CD4-positive, alpha-beta T cell treated with Interleukin-6 at 100 ng/mL for 8 hours (primary cell): ENCODE measurements around the gene PTER.

Source experiments
- DNase-seq: peaks from one replicate; pipeline ENCODE4 v3.0.0-alpha.2; 2020; ENCODE audit warnings: mixed read lengths, low spot score

Gene PTER

DNA sequence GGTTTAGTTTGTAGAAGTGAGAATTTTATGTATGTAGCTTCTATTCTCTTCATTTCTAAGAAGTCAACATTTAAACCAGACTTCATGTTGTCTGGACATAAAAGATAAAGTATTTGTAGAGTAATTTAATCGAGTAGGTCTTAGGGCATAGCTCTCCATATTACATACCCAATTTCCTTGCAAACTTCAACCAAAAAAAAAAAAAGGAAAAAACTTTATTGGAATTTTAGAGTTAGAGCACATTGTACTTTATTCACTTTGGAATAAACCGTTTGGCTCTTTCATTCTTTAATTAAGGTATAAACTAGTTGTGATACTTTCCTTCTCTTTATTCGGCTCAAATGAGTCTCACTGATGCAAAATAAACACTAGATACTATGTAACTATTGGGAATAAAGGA is 36.0 kb downstream of the PTER start:
- DNase-seq = no peak

GRCh38 chr10:16477757-16478156 is 40.9 kb downstream of the PTER start:
- no peak for DNase-seq

GRCh38 chr10:16478801-16479200 is 42.0 kb downstream of the PTER start:
- no peak for DNase-seq

- no peak for DNase-seq
Observed at GRCh38 chr10:16481052-16481728, 44.4 kb downstream of the PTER start.

DNA sequence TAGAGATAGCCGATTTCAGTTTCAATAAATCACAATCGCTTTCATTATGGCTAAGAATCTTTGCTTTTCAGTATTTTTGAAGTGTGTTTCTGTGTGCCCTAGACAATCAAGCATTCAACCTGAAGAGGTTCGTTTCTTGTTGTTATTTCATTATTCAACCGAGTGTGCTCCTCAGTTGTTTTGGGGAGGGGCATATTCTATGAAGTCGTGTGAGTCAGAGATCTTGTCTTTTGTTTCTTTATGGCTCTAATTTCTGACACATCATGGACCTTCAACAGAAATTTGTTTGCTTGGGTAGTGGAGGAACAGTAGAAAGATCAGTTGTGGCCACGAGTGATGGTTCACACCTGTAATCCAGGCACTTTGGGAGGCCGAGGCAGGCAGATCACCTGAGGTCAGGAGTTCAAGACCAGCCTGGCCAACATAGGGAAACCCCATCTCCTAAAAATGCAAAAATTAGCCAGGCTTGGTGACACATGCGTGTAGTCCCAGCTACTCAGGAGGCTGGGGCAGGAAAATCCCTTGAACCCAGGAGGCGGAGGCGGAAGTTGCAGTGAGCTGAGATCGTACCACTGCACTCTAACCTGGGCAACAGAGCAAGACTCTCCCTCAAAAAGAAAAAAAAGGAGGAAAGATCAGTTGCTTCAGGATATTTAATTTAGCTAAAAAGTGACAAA is 46.6 kb downstream of the PTER start:
- DNase-seq = no peak

- DNase-seq = no peak
Observed at GRCh38 chr10:16490511-16490910, 53.7 kb downstream of the PTER start.

- DNase-seq = no peak
Observed at GRCh38 chr10:16491933-16492332, 55.1 kb downstream of the PTER start.

DNA sequence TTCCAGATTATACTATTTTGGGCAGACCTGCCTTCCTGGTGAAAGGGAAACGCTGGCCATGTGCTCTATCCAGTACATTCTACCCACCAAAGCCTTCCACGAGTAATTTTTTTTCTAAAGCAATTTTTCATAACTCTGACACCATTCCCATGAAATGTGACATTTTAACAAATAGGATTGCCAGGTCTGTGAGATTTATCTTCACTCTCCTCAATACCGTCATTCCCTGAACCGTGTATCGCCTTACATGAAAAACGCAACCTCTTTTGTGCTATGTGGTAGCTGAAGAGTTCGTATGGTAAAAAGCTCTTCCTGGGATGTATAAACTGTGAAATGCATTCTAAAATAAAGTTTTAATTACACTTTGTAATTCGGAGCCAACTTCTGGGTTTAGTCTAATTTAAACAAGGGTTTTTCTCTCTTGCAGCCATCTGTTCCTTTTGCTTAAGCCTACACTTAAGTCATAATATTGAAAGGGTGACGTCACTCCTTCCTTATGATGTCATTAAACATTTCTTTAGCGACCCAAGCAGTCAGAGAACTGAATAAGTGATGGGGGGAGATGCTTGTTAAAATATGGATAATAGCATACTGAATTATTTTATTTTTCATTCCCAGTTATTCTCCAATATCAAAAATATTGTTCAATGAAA is 57.2 kb downstream of the PTER start:
- DNase-seq = no peak

DNA sequence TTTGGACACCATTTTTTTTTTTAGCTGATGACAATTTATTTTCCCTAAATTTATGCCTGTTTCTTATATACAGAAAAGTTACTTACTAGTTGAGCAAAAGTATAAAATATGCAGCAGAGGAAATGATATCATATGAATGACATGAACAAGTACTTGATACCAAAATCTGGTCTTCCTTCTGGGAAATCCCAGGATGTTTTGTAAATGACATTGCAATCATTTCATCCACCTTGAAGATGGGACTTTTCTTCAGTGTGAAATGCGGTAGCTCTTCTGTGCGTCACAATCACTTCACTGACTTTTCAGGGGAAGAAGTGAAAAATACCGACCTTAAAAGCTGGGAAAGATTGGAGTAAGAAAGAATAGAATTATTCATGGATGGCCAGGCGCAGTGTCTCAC is 61.1 kb downstream of the PTER start:
- DNase-seq = no peak

- no peak for DNase-seq
Observed at GRCh38 chr10:16505161-16505560, 68.4 kb downstream of the PTER start.

- DNase-seq = no peak
Observed at GRCh38 chr10:16509996-16510395, 73.2 kb downstream of the PTER start.

DNA sequence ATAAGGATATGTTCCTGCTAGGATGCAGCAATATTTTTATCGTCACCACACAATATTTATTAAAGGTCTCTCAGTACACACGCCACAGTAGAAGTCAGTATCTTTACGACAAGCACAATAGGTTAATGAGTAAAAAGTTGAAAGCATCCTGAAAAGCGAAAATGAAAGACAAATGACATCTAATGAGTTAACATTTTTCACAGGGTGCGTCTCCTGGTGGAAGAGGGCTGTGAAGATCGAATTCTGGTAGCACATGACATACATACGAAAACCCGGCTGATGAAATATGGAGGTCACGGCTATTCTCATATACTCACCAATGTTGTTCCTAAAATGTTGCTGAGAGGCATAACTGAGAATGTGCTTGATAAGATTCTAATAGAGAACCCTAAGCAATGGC is 74.0 kb downstream of the PTER start:
- DNase-seq = no peak

DNA sequence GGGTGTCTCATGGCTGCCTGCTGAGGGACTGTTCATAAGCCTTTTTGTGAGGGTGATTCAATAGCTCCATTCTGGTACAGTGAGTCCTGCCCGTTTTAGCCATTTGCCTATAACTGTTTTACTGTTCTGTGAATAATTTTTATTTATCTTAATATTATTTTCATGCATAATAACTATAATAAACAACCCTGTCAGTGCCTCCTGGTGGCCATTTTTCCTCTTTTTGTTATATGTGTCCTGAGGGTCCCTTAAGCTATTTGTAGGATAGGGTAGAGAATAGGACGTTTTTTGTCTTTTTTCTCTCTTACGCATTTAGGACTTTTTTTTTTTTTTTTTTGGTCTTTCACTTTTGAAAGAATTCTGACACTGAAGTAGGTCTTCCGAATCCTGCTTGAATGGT is 82.0 kb downstream of the PTER start:
- DNase-seq = no peak

DNA sequence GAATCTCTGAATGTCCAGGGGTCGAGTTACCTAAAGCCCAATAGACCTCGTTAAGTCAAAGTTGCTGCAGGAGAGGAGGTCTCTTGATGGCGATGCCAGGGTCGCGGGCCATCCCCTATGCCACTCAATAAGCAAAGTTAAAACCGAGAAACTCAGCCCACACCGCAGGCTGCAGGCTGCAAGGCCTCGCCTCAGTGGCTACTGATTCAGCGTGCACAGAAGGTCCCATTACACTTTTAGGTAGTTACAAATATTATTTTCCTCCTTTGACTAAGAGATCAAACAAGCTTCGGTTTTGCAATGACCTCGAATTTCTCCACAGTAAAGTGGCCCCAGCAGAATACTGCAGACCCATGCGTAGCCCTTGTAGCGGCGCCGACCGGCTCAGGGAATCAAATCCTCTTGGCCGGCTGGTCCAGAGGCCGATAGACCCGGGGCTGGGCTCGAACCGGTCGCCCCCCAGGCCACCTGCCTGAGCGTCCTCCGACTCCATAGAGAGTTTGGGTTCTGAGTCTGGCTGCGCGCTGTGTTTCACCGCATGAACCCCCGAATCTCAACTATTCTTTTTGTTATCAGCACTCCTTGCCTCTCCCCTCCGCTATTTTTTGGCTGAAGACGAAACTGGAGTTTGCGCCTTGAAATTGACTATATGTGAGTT is 82.6 kb downstream of the PTER start:
- no peak for DNase-seq

GRCh38 chr10:16519908-16520861 is 83.4 kb downstream of the PTER start:
- DNase-seq = no peak

- DNase-seq = no peak
Observed at GRCh38 chr10:16520900-16521299, 84.1 kb downstream of the PTER start.

DNA sequence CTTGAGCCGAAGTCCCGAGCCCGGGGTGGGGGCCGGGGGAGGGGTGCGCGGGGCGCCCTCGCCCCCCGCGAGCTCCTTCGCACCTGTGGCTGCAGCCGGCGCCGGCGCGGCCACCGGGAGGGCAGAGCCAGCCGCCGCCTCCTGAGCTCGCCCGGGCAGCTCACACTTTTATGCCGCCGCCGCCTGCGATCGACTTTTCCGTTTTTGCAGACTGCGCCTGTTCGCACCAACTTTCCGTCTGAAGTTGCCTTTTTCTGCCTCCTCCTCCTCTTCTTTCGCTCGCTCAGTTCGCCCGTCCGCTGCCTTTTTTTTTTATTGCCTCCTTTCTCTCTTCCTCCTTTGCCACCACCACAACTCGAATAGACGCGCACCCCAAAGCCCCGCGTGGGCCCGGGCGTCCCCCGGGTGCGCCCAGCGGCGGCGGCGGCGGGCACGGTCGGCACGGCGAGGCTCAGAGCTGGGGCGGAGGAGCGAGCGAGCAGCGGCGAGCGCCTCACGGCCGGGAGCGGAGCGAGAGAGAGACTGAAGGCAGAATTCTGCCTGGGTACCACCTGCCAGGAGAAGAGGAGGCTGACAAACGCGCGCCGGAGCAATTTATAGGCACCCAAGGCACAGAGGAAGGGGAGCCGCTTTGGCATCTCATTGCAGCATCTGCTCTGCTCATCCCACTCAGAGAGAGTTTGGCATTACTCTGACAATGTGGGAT is 84.7 kb downstream of the PTER start, which contains the start of gene C1QL3:
C1QL3 (minus strand) TSS at position 569 of the 706 bp plus-strand sequence. CDS start 814 bp downstream, outside the sequence.
- no peak for DNase-seq

DNA sequence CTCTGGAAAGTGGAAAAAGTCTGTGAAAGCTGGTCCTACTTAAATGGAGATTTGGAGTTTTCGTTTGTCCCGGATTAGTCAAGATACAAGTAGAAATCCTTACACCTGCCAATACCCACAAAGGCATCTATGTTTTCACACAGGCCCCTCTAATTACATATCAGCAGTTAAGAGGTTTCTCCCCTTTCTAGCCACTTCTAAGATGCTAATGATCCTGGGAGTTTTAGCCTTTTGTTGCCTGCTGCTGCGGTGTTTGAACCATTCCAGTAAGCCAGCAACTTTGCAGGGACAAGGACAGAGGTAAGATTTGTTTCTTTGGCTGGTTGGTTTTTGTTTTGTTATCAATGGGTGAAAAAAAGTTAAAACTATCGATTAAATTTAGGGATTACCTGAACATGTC is 90.6 kb downstream of the PTER start:
- no peak for DNase-seq

DNA sequence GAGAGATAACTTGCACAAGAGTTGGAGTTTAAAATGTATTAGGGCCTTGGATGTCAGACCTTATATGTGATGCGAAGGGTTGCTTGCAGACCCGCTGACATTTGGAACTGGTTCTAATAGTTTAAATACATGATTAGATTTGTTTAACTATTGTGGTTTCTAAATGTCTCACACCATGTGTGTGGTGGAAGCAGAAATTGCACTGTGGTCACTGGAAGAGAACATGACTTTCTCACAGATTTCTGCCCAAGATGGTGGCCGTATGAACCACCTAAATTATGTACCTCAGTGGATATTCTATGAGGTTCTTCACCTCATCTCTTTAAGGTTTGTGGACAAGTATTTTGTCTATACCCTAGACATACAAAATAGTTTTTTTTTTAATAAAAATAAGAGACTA is 93.0 kb downstream of the PTER start:
- DNase-seq = no peak

DNA sequence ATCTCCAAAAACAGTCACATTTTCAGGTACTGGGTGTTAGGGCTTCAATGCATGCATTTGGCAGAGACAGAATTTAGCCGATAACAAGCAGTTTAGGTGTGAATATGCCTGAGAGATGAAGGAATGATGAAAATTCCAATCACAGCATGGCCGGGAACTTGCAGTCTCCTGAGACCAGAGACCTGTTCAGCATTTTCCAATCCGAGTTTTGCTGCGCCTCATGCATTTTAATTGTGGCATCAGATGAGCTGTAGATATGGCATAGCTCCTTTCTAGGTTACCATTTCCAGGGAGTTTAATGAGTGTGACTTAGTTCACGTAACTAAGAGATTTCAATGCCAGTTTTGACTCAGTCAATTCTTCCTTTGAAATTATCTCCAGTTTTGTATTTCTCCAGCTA is 99.3 kb downstream of the PTER start:
- DNase-seq = no peak

GRCh38 chr10:16544099-16544498 is 107.3 kb downstream of the PTER start:
- no peak for DNase-seq
